GM23248 (cell line): ENCODE data around the gene DLG3.

Source experiments
- EZH2 ChIP-seq: fragments of 200-600 bp; sonication (generic); IDR thresholded peaks from 2 replicates; pipeline ENCODE4 v1.6.1; 2018; ENCODE audit warnings: antibody characterized with exemption, mild to moderate bottlenecking; ENCODE audit not compliant: insufficient read depth, poor library complexity, severe bottlenecking
- EZH2phosphoT487 ChIP-seq: fragments of 200-600 bp; sonication (generic); IDR thresholded peaks from 2 replicates; pipeline ENCODE4 v1.6.1; 2018; ENCODE audit warnings: antibody characterized with exemption, moderate library complexity, mild to moderate bottlenecking, low read depth; ENCODE audit not compliant: insufficient read depth

- TF ChIP-seq EZH2phosphoT487 (no peak), EZH2 (no peak)
Measured at GRCh38 chrX:70453024-70453618, 8.5 kb downstream of the DLG3 start.
